ENCODE data around the gene TSPO2.
"Not testable (repeated sequence)": the region's sequence is repeated elsewhere in the genome, so short reads cannot be mapped to it uniquely, and the experiment has no call there.

Gene TSPO2

DNA sequence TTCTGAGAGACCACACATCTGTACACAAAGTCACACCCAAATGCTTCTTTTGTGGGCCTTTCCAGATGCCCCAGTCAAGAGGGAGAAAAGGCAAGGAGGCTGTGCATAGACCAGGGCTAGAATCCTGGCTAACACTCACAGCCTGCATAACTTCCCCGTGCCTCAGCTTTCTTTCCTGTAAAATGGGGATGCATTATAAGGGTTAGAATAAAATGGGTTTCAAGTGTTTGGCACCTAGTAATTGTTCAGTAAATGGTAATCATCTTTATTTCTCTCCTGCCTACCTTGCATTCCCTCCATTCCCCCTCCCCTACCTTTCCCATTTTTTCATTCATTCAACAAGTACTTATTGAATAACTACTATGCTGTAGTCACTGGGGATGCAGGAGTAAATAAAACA, 32.6 kb upstream of the TSPO2 start:
- no peak for DNase-seq
- Mint-ChIP-seq H3K27ac (no peak overlapping the region), H3K4me3 (no peak overlapping the region), H3K27me3 (ENCODE audit: low read depth, poor library complexity) (no peaks in the 10 kb centered on the region), H3K9me3 (no peaks in the 10 kb centered on the region), H3K36me3 (ENCODE audit: low read depth) (peaks cover 11% of the 10 kb centered on the region), H3K4me1 (no peaks in the 10 kb centered on the region)
- TF ChIP-seq, protein P1, sequence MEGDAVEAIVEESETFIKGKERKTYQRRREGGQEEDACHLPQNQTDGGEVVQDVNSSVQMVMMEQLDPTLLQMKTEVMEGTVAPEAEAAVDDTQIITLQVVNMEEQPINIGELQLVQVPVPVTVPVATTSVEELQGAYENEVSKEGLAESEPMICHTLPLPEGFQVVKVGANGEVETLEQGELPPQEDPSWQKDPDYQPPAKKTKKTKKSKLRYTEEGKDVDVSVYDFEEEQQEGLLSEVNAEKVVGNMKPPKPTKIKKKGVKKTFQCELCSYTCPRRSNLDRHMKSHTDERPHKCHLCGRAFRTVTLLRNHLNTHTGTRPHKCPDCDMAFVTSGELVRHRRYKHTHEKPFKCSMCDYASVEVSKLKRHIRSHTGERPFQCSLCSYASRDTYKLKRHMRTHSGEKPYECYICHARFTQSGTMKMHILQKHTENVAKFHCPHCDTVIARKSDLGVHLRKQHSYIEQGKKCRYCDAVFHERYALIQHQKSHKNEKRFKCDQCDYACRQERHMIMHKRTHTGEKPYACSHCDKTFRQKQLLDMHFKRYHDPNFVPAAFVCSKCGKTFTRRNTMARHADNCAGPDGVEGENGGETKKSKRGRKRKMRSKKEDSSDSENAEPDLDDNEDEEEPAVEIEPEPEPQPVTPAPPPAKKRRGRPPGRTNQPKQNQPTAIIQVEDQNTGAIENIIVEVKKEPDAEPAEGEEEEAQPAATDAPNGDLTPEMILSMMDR (IDR thresholded peaks at IDR 0.05) = no peak

- Mint-ChIP-seq H3K4me3 (no peak overlapping the region), H3K36me3 (ENCODE audit: low read depth) (peaks cover 20% of the 10 kb centered on the region), H3K27me3 (ENCODE audit: low read depth, poor library complexity) (no peaks in the 10 kb centered on the region), H3K27ac (no peak overlapping the region), H3K4me1 (no peaks in the 10 kb centered on the region), H3K9me3 (no peaks in the 10 kb centered on the region)
- no peak for DNase-seq
- TF ChIP-seq, protein P1 (IDR thresholded peaks at IDR 0.05) = no peak
Measured at GRCh38 chr6:41011673-41012072, 30.6 kb upstream of the TSPO2 start.

GRCh38 chr6:41013466-41014153, 28.7 kb upstream of the TSPO2 start:
- Mint-ChIP-seq H3K9me3 (no peaks in the 10 kb centered on the region), H3K4me3 (no peak overlapping the region), H3K27ac (no peak overlapping the region), H3K36me3 (ENCODE audit: low read depth) (peaks cover 26% of the 10 kb centered on the region), H3K4me1 (no peaks in the 10 kb centered on the region), H3K27me3 (ENCODE audit: low read depth, poor library complexity) (no peaks in the 10 kb centered on the region)
- TF ChIP-seq, protein P1 (IDR thresholded peaks at IDR 0.05) = no peak
- DNase-seq = no peak

DNA sequence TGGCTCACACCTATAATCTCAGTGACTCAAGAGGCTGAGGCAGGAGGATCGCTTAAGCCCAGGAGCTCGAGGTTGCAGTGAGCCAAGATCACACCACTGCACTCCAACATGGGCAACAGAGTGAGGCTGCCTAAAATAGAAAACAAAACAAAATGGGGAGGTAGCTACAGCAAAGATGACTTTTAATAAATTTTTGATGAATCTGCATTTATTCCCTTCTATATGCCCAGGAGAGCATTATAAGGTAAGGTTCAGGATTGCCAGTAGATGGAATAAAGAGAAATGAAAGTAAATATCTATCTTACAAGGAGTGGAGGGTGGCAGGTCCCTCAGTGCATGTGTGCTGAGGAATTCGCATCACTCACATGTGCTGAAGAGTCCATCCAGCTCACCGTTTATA, 27.5 kb upstream of the TSPO2 start:
- no peak for DNase-seq
- peaks cover 34% of the 10 kb centered on the region for H3K36me3 Mint-ChIP-seq (ENCODE audit: low read depth)
- H3K4me1 Mint-ChIP-seq = no peaks in the 10 kb centered on the region
- H3K4me3 Mint-ChIP-seq = no peak overlapping the region
- TF ChIP-seq, protein P1 (IDR thresholded peaks at IDR 0.05) = no peak
- no peaks in the 10 kb centered on the region for H3K9me3 Mint-ChIP-seq
- no peaks in the 10 kb centered on the region for H3K27me3 Mint-ChIP-seq (ENCODE audit: low read depth, poor library complexity)
- no peak overlapping the region for H3K27ac Mint-ChIP-seq

- DNase-seq; H3K4me1 Mint-ChIP-seq; H3K27me3 Mint-ChIP-seq (ENCODE audit: low read depth, poor library complexity); H3K4me3 Mint-ChIP-seq; H3K9me3 Mint-ChIP-seq; H3K27ac Mint-ChIP-seq: not testable (repeated sequence)
- H3K36me3 Mint-ChIP-seq (ENCODE audit: low read depth) = peaks cover 44% of the 10 kb centered on the region
Measured at GRCh38 chr6:41015860-41016259, 26.4 kb upstream of the TSPO2 start.

DNA sequence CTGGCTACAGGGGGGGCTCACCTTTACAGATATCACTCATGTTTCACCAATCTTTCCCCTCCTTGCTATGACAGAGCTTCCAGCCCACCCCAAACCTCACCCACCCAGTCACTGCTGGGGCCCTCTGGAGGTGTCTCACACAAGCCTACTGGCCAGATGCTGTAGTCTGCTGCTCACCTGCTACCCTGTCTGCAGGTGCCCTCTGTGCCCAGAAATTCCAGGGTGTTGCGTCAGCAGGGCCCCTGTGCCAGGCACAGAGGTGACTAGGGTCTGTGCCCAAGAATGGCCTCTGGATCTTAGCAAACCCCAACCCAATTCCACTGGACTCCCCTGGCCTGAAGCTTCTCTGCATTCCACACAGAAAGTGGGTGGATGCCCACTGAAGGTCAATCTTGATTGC, 24.6 kb upstream of the TSPO2 start:
- Mint-ChIP-seq H3K36me3 (ENCODE audit: low read depth) (peaks cover 44% of the 10 kb centered on the region), H3K27me3 (ENCODE audit: low read depth, poor library complexity) (no peaks in the 10 kb centered on the region), H3K27ac (no peak overlapping the region), H3K4me1 (no peaks in the 10 kb centered on the region), H3K4me3 (no peak overlapping the region), H3K9me3 (peaks cover 3% of the 10 kb centered on the region)
- TF ChIP-seq, protein P1 (IDR thresholded peaks at IDR 0.05) = no peak
- DNase-seq = no peak

Data from nephron progenitor cell (in vitro differentiated cells).